ENCODE results near the gene ARFGAP3.
"Not testable (repeated sequence)": the region's sequence is repeated elsewhere in the genome, so short reads cannot be mapped to it uniquely, and the experiment has no call there.

The ARFGAP3 gene

GRCh38 chr22:42768385-42769035, 88.6 kb downstream of the ARFGAP3 start:
- DNase-seq (ENCODE audit: low spot score), result no peak

GRCh38 chr22:42766860-42767259, 90.2 kb downstream of the ARFGAP3 start:
- no peak for DNase-seq (ENCODE audit: low spot score)

- DNase-seq (ENCODE audit: low spot score), result no peak
Measured at GRCh38 chr22:42764895-42765363, 92.1 kb downstream of the ARFGAP3 start.

GRCh38 chr22:42763965-42764480, 93.0 kb downstream of the ARFGAP3 start:
- no peak for DNase-seq (ENCODE audit: low spot score)

GRCh38 chr22:42760806-42761565, 96.1 kb downstream of the ARFGAP3 start:
- peak; percentile 48 for DNase-seq (ENCODE audit: low spot score)

- no peak for DNase-seq (ENCODE audit: low spot score)
Measured at GRCh38 chr22:42758931-42759629, 98.0 kb downstream of the ARFGAP3 start.

GRCh38 chr22:42755553-42755952, 101.5 kb downstream of the ARFGAP3 start:
- not testable (repeated sequence) for DNase-seq (ENCODE audit: low spot score)

GRCh38 chr22:42755121-42755520, 102.0 kb downstream of the ARFGAP3 start:
- DNase-seq (ENCODE audit: low spot score), result not testable (repeated sequence)

- no peak for DNase-seq (ENCODE audit: low spot score)
Measured at GRCh38 chr22:42754658-42755057, 102.4 kb downstream of the ARFGAP3 start.

- DNase-seq (ENCODE audit: low spot score), result no peak
Measured at GRCh38 chr22:42752912-42753311, 104.2 kb downstream of the ARFGAP3 start.

- DNase-seq (ENCODE audit: low spot score), result no peak
Measured at GRCh38 chr22:42752230-42752746, 104.8 kb downstream of the ARFGAP3 start.

- not testable (repeated sequence) for DNase-seq (ENCODE audit: low spot score)
Measured at GRCh38 chr22:42750421-42750820, 106.7 kb downstream of the ARFGAP3 start.

- peak; percentile 34 for DNase-seq (ENCODE audit: low spot score)
Measured at GRCh38 chr22:42747701-42748513, 109.2 kb downstream of the ARFGAP3 start.

Measured in NAMALWA (cell line).